ENCODE results near the gene MTR.

DNA sequence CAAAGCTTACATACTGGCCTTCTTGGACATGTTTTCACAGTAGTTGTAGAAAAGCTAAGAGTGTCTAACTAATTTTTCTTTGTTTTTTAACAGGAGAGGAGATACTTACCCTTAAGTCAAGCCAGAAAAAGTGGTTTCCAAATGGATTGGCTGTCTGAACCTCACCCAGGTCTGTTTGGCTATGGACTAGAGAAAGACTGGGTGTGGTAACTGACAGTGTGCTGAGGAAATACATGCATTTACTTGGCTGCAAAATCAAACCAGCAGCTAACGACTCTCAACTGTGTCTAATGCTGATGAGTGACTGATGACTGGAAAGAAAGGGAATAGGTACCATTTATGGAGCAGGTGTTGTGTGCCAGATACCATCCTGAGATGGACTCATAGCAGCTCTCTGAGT is 91.1 kb downstream of the MTR start:
- TF ChIP-seq POLR2A (IDR thresholded peaks at IDR 0.05; ENCODE audit: low read depth, low read length): no peak
- no peak for TF ChIP-seq POLR2AphosphoS5 (IDR thresholded peaks at IDR 0.05; ENCODE audit: low read depth, low read length)
- TF ChIP-seq TAF1 (IDR thresholded peaks at IDR 0.05; ENCODE audit: low read depth, low read length): no peak
- no peak for TF ChIP-seq POU2F2 (IDR thresholded peaks at IDR 0.05; ENCODE audit: low read depth, low read length)

Data from GM12891 (cell line).